Neuronal stem cell (in vitro differentiated cells): Measurements from ENCODE around the gene ADAM30.
A peak's percentile ranks its signal among the peaks of the same experiment; 100 is the strongest.
"Not testable (repeated sequence)": the region's sequence is repeated elsewhere in the genome, so short reads cannot be mapped to it uniquely, and the experiment has no call there.

Experiments used
- DNase-seq: peaks from one replicate; pipeline ENCODE4 v3.0.0-alpha.2; 2013; ENCODE audit warnings: low spot score
- H2AFZ ChIP-seq: one replicate; pipeline ENCODE4 v1.6.1; 2013; ENCODE audit warnings: mild to moderate bottlenecking, low read length, inconsistent platforms
- H2AK5ac ChIP-seq: 2 replicates; pipeline ENCODE4 v1.6.1; 2013; ENCODE audit warnings: low read depth, mild to moderate bottlenecking, inconsistent platforms, low read length, moderate library complexity, mixed read lengths
- H2BK120ac ChIP-seq: 2 replicates; pipeline ENCODE4 v1.6.1; 2013; ENCODE audit warnings: low read depth, mild to moderate bottlenecking, inconsistent platforms, low read length, moderate library complexity, mixed read lengths
- H2BK12ac ChIP-seq: one replicate; pipeline ENCODE4 v1.6.1; 2013; ENCODE audit warnings: low read length, inconsistent platforms
- H2BK15ac ChIP-seq: 2 replicates; pipeline ENCODE4 v1.6.1; 2013; ENCODE audit warnings: mild to moderate bottlenecking, low read length, inconsistent platforms, mixed read lengths
- H2BK5ac ChIP-seq: one replicate; pipeline ENCODE4 v1.6.1; 2013; ENCODE audit warnings: inconsistent platforms, mild to moderate bottlenecking, low read length, moderate library complexity
- H3K14ac ChIP-seq: one replicate; pipeline ENCODE4 v1.6.1; 2013; ENCODE audit warnings: low read length, inconsistent platforms
- H3K18ac ChIP-seq: 2 replicates; pipeline ENCODE4 v1.6.1; 2013; ENCODE audit warnings: low read length, inconsistent platforms
- H3K23ac ChIP-seq: 2 replicates; pipeline ENCODE4 v1.6.1; 2013; ENCODE audit warnings: low read depth, mild to moderate bottlenecking, mixed read lengths, low read length, inconsistent platforms; ENCODE audit not compliant: poor library complexity
- H3K27ac ChIP-seq: replicated peaks from 3 replicates; pipeline ENCODE4 v1.5.1; 2013; ENCODE audit warnings: low read length, inconsistent platforms
- H3K27me3 ChIP-seq, 3 experiments: 2 replicates each; pipeline ENCODE4 v1.6.1; 2013; ENCODE audit warnings: low read length in 3 of 3, mild to moderate bottlenecking in 2 of 3, inconsistent platforms in 1 of 3, low read depth in 1 of 3, mixed read lengths in 1 of 3, moderate library complexity in 1 of 3; ENCODE audit not compliant: control insufficient read depth in 3 of 3, insufficient read depth in 3 of 3
- H3K36me3 ChIP-seq, 2 donors: replicated peaks in 1 of 2; 2 replicates each; pipeline ENCODE4 v1.6.1; 2013; ENCODE audit warnings: low read length in 2 of 2; ENCODE audit not compliant: control insufficient read depth in 2 of 2, insufficient read depth in 2 of 2
- H3K4ac ChIP-seq: 2 replicates; pipeline ENCODE4 v1.6.1; 2013; ENCODE audit warnings: inconsistent platforms, mild to moderate bottlenecking, low read length, moderate library complexity
- H3K4me1 ChIP-seq, 2 donors: 1 replicate in 1 of 2; 2 replicates in 1 of 2; pipeline ENCODE4 v1.6.1; 2013; ENCODE audit warnings: low read length in 2 of 2, low read depth in 1 of 2; ENCODE audit not compliant: control insufficient read depth in 2 of 2, insufficient read depth in 1 of 2
- H3K4me2 ChIP-seq: one replicate; pipeline ENCODE4 v1.6.1; 2013; ENCODE audit warnings: mild to moderate bottlenecking, low read length, inconsistent platforms; ENCODE audit not compliant: insufficient read depth, poor library complexity, severe bottlenecking
- H3K4me3 ChIP-seq, 2 donors: 2 replicates each; pipeline ENCODE4 v1.5.1; 2013; ENCODE audit warnings: low read length in 2 of 2, mild to moderate bottlenecking in 2 of 2, inconsistent platforms in 1 of 2, moderate library complexity in 1 of 2
- H3K79me1 ChIP-seq: one replicate; pipeline ENCODE4 v1.6.1; 2013; ENCODE audit warnings: low read depth, mild to moderate bottlenecking, inconsistent platforms, low read length, moderate library complexity
- H3K9ac ChIP-seq: one replicate; pipeline ENCODE4 v1.6.1; 2013; ENCODE audit warnings: mild to moderate bottlenecking, low read depth, low read length, inconsistent platforms; ENCODE audit not compliant: poor library complexity
- H3K9me3 ChIP-seq, 2 donors: replicated peaks in 1 of 2; 2 replicates each; pipeline versions ENCODE3 to v1.6.1; 2013; ENCODE audit warnings: low read length in 2 of 2, mild to moderate bottlenecking in 2 of 2, inconsistent platforms in 1 of 2, low read depth in 1 of 2, mixed read lengths in 1 of 2, moderate library complexity in 1 of 2; ENCODE audit not compliant: control insufficient read depth in 2 of 2, insufficient read depth in 1 of 2
- H4K8ac ChIP-seq: one replicate; pipeline ENCODE4 v1.6.1; 2013; ENCODE audit warnings: low read depth, mild to moderate bottlenecking, inconsistent platforms, low read length, moderate library complexity
- H4K91ac ChIP-seq: one replicate; pipeline ENCODE4 v1.6.1; 2013; ENCODE audit warnings: low read length, low read depth, mild to moderate bottlenecking, inconsistent platforms; ENCODE audit not compliant: poor library complexity
- WGBS, 2 donors: extraction: QIAGEN DNeasy Blood & Tissue Kit; methylation state at CpG; one replicate each; pipeline ENCODE4 v1.1.7; 2013; ENCODE audit warnings: missing lambda C conversion rate in 2 of 2, mixed read lengths in 1 of 2; ENCODE audit not compliant: insufficient read length in 2 of 2, insufficient replicate concordance in 1 of 2; ENCODE audit errors: extremely low coverage in 2 of 2; 5-methylcytosine and 5-hydroxymethylcytosine counted together

Gene ADAM30

GRCh38 chr1:119858126-119858525 is 38.2 kb downstream of the ADAM30 start:
- Histone ChIP-seq H3K4ac (no peak overlapping the region), H2BK5ac (no peak overlapping the region), H3K4me2 (no peak overlapping the region), H2AK5ac (no peak overlapping the region), H3K23ac (no peak overlapping the region), H2BK120ac (no peak overlapping the region), H3K4me3 (no peak overlapping the region), H3K18ac (no peak overlapping the region), H4K91ac (no peak overlapping the region), H3K27me3 (no peaks in the 10 kb centered on the region), H2BK15ac (no peak overlapping the region), H2AFZ (no peak overlapping the region), H2BK12ac (no peak overlapping the region), H3K9me3 (no peaks in the 10 kb centered on the region), H3K79me1 (no peaks in the 10 kb centered on the region), H3K9ac (no peak overlapping the region), H3K36me3 (no peaks in the 10 kb centered on the region), H3K4me1 (no peaks in the 10 kb centered on the region), H4K8ac (no peak overlapping the region), H3K27ac (no peak overlapping the region), H3K14ac (no peak overlapping the region)
- WGBS, 2 donors, result no CpG with 5 or more reads among the region's 2 CpGs
- no peak for DNase-seq

GRCh38 chr1:119853155-119853554 is 43.2 kb downstream of the ADAM30 start:
- H3K9ac ChIP-seq, result no peak overlapping the region
- H3K4me3 ChIP-seq, result no peak overlapping the region
- H3K4me2 ChIP-seq, result no peak overlapping the region
- H3K9me3 ChIP-seq, result no peaks in the 10 kb centered on the region
- no peak overlapping the region for H3K23ac ChIP-seq
- H2AK5ac ChIP-seq, result peak overlapping the region; percentile 14
- DNase-seq, result no peak
- no peaks in the 10 kb centered on the region for H3K4me1 ChIP-seq
- H3K27me3 ChIP-seq, result no peaks in the 10 kb centered on the region
- H2BK5ac ChIP-seq, result no peak overlapping the region
- no peak overlapping the region for H4K91ac ChIP-seq
- H3K4ac ChIP-seq, result no peak overlapping the region
- H3K27ac ChIP-seq, result no peak overlapping the region
- peak overlapping the region; percentile 58 for H2BK12ac ChIP-seq
- no peak overlapping the region for H2AFZ ChIP-seq
- H4K8ac ChIP-seq, result no peak overlapping the region
- H3K18ac ChIP-seq, result no peak overlapping the region
- H2BK15ac ChIP-seq, result no peak overlapping the region
- no peaks in the 10 kb centered on the region for H3K36me3 ChIP-seq
- H3K14ac ChIP-seq, result no peak overlapping the region
- H3K79me1 ChIP-seq, result no peaks in the 10 kb centered on the region
- WGBS, 2 donors, result no CpG with 5 or more reads among the region's 23 CpGs
- H2BK120ac ChIP-seq, result no peak overlapping the region

GRCh38 chr1:119844206-119844605 is 52.1 kb downstream of the ADAM30 start:
- H3K27ac ChIP-seq, H3K9ac ChIP-seq, H2BK5ac ChIP-seq, H4K91ac ChIP-seq, H3K36me3 ChIP-seq, H3K9me3 ChIP-seq, H3K4ac ChIP-seq, H3K23ac ChIP-seq, H4K8ac ChIP-seq, H3K79me1 ChIP-seq, H2BK120ac ChIP-seq, H3K27me3 ChIP-seq, H3K4me2 ChIP-seq, DNase-seq, H2AFZ ChIP-seq, H3K4me1 ChIP-seq, H2AK5ac ChIP-seq, H3K14ac ChIP-seq, H3K4me3 ChIP-seq, H2BK15ac ChIP-seq, H3K18ac ChIP-seq, H2BK12ac ChIP-seq: not testable (repeated sequence)
- WGBS, 2 donors, result no CpG with 5 or more reads among the region's 6 CpGs
